Measurements from ENCODE around the gene MYH9. TPM values are rescaled to one million over a fixed set of nuclear protein-coding genes. Genes with fewer than 3 reads are reported as not detected.
"Not testable (repeated sequence)": the region's sequence is repeated elsewhere in the genome, so short reads cannot be mapped to it uniquely, and the experiment has no call there.

The MYH9 gene
- total RNA-seq, 1 donor from 2014 or later, result 242 TPM

DNA sequence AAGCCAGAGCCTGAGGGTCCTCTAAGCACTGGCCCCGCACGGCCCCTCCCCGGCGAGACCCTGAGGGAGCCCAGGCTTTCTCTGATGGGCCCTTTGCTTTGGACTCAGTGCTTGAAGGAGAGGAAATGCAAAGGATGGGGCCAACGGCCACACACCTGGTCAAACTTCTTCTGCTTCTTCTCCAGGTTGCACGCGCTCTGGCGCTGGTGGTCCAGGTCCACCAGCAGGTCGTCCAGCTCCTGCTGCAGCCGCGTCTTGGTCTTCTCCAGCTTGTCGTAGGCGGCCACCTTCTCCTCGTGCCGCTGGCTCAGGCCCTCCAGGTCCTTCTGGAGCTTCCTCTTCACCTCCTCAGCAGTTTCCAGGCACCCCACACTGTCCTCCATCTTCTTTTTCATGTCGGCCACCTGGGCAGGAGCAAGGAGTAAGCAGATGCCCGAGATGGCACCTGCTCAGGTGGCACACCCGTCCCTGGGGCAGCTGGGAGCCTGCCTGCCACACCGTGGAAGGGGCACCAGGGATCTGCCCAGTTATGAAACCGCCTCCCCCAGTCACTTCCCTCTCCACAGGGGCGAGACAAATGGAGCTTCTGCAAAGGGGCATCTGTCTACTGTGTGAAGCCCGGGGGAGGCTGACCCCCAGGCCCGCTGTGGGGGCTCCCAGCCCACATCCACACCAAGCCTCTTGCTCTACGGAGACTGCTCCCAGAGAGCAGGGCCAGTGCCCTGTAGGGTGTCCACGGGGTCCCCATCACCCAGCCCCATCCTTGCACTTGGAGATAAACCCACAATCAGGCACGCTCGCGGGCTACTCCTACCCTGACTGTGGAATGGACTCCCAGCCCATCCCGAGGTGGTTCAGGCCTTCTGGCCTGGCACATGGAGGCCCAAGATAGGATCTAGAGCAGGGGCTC lies 95.7 kb downstream of the MYH9 start:
- DNase-seq, result no peak

DNA sequence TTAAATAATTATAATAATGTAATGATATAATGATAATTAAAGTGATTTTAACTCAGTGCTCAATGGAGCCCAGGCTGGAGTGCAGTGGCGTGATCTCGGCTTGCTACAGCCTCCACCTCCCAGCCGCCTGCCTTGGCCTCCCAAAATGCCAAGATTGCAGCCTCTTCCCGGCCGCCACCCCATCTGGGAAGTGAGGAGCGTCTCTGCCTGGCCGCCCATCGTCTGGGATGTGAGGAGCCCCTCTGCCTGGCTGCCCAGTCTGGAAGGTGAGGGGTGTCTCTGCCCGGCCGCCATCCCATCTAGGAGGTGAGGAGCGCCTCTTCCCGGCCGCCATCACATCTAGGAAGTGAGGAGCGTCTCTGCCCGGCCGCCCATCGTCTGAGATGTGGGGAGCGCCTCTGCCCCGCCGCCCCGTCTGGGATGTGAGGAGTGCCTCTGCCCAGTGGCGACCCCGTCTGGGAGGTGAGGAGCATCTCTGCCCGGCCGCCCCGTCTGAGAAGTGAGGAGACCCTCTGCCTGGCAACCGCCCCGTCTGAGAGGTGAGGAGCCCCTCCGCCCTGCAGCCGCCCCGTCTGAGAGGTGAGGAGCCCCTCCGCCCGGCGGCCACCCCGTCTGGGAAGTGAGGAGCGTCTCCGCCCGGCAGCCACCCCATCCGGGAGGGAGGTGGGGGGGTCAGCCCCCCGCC lies 97.2 kb downstream of the MYH9 start:
- DNase-seq, result not testable (repeated sequence)

DNA sequence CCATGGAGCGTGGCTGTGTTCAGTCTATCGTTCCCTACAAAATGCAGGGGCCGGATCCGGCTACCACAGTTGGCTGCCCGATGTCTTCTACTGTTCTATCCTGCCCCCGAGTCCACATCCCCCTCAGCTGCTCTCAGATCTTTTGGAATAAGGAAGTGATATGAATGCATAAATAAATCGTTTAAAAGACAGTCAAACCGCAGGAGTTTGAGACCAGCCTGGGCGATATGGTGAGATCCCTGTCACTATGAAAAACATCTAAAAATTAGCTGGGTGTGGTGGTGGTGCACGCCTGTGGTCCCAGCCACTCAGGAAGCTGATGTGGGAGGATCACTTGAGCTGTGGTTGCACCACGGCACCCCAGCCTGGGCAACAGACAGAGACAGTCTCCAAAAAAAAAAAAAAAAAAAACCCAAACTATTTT lies 97.8 kb downstream of the MYH9 start:
- not testable (repeated sequence) for DNase-seq

DNA sequence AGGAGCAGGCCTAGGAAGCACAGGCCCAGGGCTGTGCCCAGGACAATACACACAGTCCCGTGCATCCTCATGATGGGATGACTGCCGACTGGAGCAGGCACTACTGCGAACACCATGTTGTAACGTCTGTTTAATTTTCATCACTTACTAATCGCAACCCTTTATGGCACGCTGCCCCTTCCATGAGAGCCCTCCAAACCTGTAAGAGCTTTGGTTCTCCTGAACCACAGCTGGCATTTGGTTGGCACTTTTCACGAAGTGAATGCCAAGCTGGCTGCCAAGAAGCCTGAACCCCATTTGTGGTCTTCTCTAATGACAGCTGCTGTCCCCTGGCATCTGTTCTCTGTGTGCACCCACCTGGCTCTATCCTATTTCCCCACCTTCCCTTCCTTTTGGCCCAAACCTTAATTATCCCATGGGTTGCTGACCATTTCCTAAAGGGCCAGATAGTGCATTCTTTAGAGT lies 98.3 kb downstream of the MYH9 start:
- no peak for DNase-seq

DNA sequence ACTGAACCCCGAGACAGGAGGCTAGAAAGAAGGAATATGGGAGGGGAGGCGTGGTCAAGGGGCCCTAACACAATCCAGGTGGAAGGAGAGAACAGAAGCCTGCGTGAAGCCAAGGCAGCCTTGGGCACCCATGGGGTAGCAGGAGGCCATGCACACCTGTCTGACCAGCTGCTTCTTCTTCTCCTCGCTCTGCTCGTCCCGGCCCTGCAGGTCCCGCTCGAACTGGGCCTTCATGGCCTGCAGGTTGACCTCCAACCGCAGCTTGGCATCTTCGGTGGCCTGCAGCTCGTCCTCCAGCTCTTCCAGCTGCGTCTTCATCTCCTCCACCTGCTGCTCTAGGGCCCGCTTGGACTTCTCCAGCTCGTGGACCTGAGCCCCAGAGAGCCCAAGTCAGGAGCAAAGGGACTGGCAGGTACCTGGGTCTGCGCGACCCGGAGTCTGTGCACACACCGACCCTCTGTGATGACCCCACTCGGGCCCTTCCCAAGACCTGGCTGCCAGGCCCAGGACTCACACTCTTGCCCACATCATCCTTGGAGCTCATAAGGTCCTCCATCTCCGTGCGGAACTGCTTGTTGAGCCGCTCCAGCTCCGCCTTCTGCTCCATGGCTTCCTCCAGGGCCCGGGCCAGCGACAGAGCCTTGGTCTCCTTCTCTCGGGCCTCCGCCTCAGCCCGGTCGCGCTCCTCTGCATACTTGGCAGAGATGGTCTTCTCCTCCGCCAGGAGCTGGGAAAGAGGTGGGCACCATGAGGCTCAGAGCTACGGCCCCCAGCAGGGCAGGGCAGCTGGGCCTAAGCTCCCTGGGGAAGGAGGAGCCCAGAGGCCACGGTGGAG lies 99.0 kb downstream of the MYH9 start:
- DNase-seq, result no peak

DNA sequence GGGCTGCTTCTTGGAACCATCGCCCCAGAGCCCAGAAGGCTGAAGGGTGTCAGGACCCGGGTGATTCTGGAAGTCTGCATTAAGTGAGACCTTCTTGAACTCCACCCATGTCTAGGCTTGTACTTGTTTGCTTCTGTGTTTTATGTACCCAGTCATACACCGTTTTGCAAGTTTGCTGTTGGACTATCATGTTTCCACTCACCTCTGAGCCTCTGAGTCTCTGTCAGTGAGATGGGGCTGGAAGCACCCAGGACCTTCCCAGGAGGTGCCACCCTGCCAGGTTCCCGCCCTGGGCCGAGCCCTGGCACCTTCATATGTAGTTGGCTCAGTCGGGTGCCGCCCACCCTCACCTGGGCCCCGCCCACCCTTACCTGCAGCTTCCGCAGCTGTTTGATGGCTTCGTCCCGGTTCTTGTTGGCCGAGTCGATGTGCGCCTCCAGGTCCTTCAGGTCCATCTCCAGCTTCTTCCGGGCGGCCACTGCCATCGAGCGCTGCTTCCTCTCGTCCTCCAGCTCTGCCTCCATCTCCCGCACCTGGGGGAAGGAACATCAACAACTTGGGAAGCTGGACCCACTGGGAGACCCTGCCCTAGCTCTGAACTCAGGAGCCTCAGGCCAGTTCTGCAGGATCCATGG lies 99.8 kb downstream of the MYH9 start:
- DNase-seq, result no peak

DNA sequence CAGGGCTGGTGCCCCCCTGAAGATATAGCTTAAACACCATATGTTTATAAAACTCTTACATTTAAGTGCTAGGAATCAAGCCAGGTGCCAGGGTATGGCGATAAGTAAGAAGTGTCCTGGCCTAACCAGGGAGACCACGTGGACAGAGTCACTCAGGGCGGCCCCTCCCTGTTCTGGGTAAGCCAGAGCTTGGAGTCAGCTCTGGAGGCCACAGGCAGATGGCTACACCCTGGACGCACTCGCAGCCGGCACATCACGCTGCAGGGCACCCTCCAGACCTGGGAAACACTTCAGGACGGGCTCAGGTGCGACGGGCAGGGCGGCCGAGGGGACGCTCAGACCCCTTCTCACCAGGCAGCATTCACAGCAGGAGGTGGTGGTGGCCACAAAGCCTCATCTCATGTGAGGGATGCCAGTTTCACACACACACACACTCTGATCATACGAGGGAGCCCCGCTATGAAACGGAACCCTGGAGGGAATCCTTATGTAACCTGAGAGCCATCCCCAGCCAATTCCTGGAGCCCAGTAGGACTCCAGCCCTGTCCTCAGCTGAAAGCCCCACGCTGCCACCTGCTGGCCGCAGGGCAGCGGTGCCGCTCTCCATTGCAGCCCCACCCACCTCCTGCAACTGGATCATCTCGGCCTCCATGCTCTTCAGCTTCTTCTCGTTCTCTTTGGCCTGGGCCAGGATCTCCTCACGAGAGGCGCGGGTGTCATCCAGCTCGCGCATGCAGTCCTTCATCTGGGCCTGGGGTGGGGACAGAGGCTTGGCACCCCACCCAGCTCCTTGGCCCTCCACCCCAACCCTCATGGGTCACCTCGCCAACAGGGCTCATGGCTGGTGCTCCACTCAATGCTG lies 101.4 kb downstream of the MYH9 start:
- peak; percentile 87 for DNase-seq

DNA sequence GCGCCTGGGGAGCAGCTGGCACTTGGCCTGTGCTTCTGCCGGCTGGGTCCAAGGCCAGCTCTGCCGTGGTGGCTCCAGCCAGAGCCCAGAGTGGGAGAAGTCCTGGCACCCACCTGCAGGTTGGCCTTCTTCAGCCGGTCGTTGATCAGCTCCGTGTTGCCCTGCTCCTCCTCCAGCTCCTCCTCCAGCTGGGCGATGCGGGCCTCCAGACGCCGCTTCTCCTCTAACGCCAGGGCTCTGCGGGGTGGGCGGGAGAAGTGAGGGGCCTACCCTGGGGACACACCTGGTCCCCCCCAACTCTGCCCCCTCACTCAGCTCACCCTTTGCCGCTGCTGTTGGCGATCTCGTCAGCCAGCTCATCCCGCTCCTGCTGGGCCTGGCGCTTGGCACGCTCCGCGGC lies 102.2 kb downstream of the MYH9 start:
- no peak for DNase-seq

DNA sequence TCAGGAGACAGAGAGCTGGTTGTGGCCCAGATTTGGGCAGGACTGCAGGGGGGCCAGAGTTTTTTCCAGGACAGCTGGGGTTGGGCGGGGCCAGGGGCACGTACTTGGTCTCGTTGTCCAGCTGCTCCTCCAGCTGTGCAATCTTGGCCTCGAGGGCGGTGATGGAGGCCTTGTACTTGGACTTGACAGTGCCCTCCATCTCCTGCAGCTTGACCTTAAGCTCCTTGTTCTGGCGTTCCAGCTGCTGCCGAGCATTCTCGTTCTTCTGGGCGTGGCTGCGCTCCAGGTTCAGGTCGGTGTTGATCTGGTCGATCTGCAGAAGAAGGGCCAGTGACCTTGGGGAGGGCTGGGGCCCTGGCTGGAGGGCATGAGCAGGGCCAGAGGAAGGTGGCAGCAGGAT lies 102.8 kb downstream of the MYH9 start:
- DNase-seq, result peak; percentile 55

DNA sequence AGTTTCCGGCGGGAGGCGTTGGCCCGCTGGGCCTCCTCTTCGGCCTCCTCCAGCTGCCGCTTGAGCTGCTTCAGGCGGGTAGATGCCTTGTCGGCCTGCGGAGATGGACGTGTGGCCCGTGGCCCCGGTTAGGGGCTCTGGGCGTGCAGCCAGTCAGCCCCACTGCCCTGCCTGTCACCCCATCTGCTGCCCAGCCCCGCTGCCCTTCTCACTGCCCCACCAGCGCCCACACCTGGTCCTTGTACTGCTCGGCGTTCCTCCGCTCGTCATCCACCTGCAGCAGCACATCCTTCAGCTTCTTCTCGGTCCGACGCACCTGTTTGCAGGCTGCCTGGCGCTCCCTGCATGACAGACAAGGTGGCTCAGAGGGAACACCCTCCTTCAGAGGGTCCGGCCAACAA lies 103.6 kb downstream of the MYH9 start:
- no peak for DNase-seq

DNA sequence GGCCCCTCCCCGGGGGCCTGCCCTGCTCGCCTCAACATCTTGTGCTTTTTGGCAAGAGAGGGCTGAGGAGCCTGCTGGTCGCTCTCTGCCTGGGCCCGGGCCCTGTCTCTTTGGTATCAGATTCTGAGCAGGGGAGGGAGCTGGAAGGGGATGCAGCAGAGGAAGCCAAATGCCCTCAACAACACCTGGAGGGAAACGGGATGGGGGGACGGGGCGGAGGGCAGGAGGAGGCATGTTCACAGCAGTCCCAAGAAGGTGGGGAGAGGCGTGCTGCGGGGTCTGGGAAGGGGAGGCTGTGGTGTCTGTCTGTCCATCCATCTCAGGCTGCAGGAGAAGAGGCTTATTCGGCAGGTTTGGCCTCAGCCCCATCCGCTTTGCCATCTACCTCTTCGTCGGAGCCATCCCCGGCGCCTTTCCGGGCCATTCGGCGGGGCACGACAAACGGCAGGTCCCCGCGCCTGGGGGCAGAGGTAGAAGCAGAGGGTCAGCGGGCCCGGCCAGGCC lies 105.4 kb downstream of the MYH9 start:
- no peak for DNase-seq

DNA sequence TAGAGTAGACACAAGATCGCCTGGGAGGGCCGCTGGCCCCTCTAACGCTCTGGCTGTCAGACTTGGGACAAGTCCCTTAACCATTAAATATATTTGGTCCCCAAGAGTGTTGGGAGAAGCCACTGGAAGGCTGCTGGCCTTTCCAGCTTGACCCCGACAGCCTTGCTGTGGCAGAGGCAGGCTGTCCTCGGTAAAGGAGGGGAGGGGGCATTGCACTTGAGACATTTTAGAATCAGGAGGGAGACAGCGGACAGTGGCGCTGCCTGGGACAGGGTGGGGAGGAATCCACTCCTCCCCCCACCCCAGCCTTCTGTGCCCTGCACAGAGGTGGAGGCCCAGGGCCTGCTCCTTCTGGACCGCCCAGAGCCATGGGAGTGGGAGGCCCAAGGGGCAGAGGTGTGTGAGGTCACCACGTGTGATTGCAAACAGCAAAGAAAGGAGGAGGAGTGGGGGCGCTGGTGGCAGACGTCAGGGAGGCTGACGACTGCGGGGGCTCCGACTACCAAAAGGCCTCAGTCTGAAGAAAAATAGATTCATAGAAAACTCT lies 105.9 kb downstream of the MYH9 start:
- no peak for DNase-seq

DNA sequence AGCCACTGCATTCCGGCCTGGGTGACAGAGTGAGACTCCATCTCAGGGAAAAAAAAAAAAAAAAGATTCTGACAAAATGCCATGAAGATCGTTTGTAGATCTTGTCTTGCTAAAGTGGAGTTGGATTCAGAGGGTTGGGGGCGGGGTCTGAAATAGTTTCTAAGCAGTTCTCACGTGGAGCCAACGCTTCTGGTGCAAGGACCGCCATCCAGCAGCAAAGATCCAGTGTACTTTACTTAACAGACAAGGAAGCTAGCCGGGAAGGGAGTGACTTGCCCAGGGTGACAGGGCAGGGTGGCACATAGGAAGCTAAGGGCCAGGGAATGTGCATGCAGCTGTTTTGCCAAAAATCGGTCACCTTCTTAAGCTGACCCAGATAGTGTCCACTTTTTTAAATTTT lies 107.4 kb downstream of the MYH9 start:
- DNase-seq, result no peak

DNA sequence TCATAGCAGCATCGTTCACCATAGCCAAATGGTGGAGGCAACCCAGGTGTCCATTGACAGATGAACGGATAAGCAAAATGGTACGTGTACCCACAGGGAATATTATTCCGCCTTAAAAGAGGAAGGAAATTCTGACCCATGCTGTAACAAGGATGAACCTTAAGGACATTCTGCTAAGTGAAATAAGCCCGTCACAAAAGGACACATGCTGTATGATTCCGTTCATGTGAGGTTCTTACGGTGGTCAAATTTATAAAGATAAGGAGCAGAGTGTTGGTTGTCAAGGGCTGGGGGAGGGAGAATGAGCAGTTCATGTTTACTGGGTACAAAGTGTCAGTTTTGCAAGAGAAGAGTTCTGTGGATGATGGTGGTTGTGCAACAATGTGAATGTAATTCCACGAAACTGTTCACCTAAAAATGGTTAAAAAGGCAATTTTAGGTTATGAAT lies 108.5 kb downstream of the MYH9 start:
- DNase-seq, result no peak

DNA sequence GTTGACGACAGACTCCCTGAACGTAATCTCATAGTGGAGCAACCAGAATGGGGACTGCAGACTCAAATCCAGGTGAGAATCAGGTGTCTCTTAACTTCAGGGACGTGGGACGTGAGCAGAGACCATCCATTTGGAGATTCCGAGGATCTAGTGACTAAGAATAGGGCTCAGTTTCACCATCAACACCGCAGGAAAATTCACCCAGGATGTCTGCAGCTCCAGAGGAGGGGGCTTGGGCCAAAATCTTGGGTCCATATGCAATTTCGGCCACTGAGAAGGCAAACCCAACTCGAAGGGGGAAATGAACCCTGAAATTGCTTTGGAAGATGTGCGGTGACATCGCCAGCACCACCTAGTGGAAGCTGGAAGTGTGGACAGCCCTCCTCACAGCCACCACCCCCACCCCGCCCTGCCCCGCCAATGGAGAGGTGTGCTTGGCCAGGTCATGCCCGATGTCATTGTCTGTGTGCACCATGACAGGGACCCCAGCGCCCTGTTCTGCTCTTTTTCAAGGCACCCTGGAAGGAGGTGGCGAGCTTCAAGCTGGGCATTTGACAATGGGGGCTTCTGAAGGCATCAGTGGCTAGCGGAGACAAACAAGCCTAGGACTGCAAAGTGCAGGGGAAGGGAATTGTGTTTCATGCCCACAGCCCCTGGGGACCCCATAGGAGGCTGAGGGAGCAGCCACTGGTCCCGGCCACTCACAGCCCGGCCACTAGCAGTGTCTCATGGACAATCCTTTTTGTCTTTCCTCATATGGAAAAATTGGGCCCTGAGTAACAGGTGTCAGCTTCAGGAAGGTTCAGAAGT lies 110.1 kb downstream of the MYH9 start:
- DNase-seq, result peak; percentile 69

DNA sequence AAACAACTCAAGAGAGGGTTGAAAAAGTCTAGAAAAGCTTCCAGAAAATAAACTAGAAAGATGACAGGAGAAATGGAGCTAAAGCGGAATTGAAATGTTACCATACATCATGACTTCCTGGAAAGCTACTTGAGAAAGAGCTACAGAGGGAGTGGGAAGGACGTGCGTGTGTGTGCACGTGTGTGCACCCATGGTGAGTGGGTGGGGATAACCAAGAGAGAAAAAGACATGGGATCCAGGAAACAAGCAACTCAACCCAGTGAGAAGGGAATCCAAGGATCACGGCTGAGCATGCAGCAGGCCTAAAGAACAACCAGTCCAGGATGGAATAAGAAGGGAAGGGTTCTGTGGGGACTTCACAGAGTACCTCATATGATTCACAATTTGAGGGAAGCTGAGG lies 113.2 kb downstream of the MYH9 start:
- DNase-seq, result no peak

DNA sequence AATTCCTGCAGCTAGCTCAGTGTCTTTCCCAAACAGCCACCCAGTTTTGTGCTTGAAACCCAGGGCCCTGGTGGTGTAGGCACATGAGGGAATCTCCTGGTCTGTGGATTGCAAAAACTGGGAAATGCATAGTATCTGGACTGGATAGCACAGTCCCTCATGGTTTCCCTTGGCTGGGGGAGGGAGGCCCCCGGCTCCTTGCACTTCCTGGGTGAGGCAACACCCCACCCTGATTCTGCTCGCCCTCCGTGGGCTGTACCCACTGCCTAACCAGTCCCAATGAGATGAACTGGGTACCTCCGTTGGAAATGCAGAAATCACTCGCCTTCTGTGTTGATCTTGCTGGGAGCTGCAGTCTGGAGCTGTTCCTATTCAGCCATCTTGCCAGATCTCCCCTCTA lies 115.8 kb downstream of the MYH9 start:
- not testable (repeated sequence) for DNase-seq

DNA sequence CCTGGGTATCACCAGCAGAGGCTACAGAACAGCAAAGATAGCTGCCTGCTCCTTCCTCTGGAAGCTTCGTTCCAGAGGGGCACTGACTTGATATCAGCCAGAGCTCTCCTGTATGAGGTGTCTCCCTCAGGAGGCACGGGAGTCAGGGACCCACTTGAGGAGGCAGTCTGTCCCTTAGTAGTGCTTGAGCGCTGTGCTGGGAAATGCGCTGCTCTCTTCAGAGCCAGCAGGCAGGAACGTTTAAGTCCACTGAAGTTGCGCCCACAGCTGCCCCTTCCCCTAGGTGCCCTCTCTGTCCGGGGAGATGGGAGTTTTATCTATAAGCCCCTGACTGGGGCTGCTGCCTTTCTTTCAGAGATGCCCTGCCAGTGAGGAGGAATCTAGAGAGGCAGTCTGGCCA lies 116.5 kb downstream of the MYH9 start:
- not testable (repeated sequence) for DNase-seq

DNA sequence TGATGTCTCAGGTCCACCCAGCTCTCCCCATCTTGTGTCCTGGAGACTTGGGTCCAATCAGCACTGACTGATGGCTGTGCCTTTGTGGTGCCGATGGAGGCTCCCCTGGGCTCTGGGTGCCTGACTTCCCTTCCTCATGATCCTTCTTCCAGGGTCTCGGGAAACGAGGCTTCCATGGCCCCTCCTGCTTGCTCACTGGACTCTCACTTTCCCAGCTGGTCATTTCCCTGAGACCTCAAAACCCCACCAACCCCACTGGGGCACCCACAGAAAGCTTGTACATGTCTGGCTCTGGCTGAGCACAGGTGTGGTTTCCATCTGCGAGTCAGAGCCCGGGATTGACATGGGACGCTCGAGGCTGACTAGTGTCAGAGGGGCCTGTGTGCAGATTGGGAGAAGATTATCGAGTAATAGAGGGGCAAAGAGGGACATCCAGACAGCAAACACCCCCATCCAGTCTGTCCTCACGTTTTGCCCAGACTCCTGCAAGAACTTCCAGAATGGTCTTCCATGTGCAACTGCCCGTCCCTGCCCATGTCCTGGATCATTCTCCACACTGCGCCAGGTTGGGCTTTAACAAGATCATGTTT lies 119.8 kb downstream of the MYH9 start:
- no peak for DNase-seq
